ENCODE data around the gene GNB1. TPM values are rescaled to one million over a fixed set of nuclear protein-coding genes. Genes with fewer than 3 reads are reported as not detected.

Gene GNB1
- polyA plus RNA-seq, 1 of the 3 experiments (the other 2 are of a cell fraction) = 355 TPM

DNA sequence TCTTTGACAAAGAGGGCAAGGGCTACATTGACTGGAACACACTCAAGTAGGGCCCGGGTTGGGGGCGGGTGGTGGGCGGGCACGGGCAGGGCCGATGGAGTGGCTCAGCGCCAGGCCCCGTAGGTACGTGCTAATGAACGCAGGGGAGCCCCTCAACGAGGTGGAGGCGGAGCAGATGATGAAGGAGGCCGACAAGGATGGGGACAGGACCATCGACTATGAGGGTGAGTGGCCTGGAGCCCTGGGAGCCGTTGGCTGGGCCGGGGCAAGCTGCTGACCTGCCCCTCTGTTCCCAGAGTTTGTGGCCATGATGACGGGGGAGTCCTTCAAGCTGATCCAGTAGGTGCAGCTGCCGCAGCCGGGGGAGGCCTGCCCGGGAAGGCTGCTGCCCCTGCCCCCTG is 26.0 kb upstream of the GNB1 start:
- TF ChIP-seq, protein P1, sequence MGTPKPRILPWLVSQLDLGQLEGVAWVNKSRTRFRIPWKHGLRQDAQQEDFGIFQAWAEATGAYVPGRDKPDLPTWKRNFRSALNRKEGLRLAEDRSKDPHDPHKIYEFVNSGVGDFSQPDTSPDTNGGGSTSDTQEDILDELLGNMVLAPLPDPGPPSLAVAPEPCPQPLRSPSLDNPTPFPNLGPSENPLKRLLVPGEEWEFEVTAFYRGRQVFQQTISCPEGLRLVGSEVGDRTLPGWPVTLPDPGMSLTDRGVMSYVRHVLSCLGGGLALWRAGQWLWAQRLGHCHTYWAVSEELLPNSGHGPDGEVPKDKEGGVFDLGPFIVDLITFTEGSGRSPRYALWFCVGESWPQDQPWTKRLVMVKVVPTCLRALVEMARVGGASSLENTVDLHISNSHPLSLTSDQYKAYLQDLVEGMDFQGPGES (IDR thresholded peaks at IDR 0.05; ENCODE audit: low read depth, low read length) = no peak
- TF ChIP-seq JUND (IDR thresholded peaks at IDR 0.05) (no peak), YY1 (IDR thresholded peaks at IDR 0.05; ENCODE audit: low read depth) (no peak), RFX5 (IDR thresholded peaks at IDR 0.05; ENCODE audit: low read length) (no peak), RCOR1 (IDR thresholded peaks at IDR 0.05; ENCODE audit: low read length) (no peak), ELF1 (IDR thresholded peaks at IDR 0.05) (no peak)
- Histone ChIP-seq H3K4me2 (no peak overlapping the region), H3K36me3 (replicated peaks in 1 of 2; ENCODE audit: control insufficient read depth in 1 of 2, insufficient read depth in 2 of 2, low read length in 1 of 2) (no peaks in the 10 kb centered on the region), H3K27ac (ENCODE audit: low read depth in 2 of 2, low read length in 1 of 2) (no peak overlapping the region), H4K20me1 (ENCODE audit: insufficient read depth) (no peaks in the 10 kb centered on the region), H3K9ac (no peak overlapping the region), H3K27me3 (ENCODE audit: insufficient read depth) (no peaks in the 10 kb centered on the region), H3K9me3 (no peaks in the 10 kb centered on the region), H3K9me2 (no peaks in the 10 kb centered on the region), H3F3A (replicated peaks; ENCODE audit: insufficient read depth) (no peaks in the 10 kb centered on the region), H3K4me1 (ENCODE audit: control insufficient read depth in 1 of 2, insufficient read depth in 2 of 2, low read depth in 1 of 2, low read length in 1 of 2) (peaks cover 0 to 19% of the 10 kb centered on the region in 2 experiments; a peak in 1 of 4 replicates), H3K4me3 (ENCODE audit: low read depth in 2 of 2, low read length in 1 of 2) (no peak overlapping the region), H3K79me2 (ENCODE audit: insufficient read depth) (no peaks in the 10 kb centered on the region), H2AFZ (ENCODE audit: low read depth) (no peak overlapping the region)
- DNase-seq = no peak
- 88% methylated on average over 15 of the region's 19 CpGs for WGBS (ENCODE audit: low lambda C conversion rate)
- CTCF ChIA-PET = interaction anchor here (1.3 to 3.6 kb wide), 2 partner anchors 8 to 128 kb away, joined by 10 to 13 read pairs; no protein-coding TSS in a partner anchor
- POLR2A ChIA-PET = no interaction called here

DNA sequence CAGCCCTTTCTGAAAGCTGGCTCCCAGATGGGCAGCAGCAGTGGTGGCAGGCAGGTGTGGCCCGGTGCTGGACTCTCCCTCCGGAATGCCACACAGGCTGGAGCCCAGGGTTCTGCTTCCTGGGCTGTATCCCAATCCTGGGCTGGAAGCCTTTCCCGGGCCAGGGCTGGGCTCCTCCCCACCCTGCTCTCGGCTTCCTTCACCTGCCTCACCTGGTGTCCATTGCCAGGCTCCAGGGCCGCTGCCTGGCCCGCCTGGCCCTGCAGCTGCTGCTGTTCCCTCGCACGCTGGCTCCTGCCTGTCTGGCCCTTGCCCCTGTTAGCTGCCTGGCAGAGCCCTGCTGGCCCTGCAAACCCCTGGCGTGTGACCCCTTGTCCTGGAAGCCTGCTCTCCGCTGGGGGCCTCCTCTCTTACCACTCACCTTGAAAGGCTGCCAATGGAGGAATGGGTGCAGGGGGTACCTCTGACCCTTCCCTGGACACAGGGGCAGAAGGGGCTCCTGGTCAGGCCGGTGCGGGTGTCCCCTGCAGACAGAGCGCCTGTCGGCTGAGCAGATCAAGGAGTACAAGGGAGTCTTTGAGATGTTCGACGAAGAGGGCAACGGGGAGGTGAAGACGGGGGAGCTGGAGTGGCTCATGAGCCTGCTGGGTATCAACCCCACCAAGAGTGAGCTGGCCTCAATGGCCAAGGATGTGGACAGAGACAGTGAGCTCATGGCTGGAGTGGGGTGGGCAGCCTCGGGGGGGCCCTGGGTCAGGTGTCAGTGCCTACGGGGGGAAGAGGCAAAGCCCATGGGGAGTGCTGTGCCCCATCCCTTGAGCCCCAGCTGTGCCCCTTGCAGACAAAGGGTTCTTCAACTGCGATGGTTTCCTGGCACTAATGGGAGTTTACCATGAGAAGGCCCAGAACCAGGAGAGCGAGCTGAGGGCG is 25.3 kb upstream of the GNB1 start:
- no peaks in the 10 kb centered on the region for H3K27me3 ChIP-seq (ENCODE audit: insufficient read depth)
- H3K9ac ChIP-seq = no peak overlapping the region
- no peak overlapping the region for H2AFZ ChIP-seq (ENCODE audit: low read depth)
- H3K4me3 ChIP-seq (ENCODE audit: low read depth in 2 of 2, low read length in 1 of 2) = no peak overlapping the region
- H3F3A ChIP-seq (replicated peaks; ENCODE audit: insufficient read depth) = no peaks in the 10 kb centered on the region
- 90% methylated on average over 18 of the region's 23 CpGs for WGBS (ENCODE audit: low lambda C conversion rate)
- H4K20me1 ChIP-seq (ENCODE audit: insufficient read depth) = no peaks in the 10 kb centered on the region
- no peaks in the 10 kb centered on the region for H3K9me2 ChIP-seq
- no peak overlapping the region for H3K4me2 ChIP-seq
- no peak for DNase-seq
- no peaks in the 10 kb centered on the region for H3K79me2 ChIP-seq (ENCODE audit: insufficient read depth)
- H3K27ac ChIP-seq (ENCODE audit: low read depth in 2 of 2, low read length in 1 of 2) = no peak overlapping the region
- peaks cover 0 to 19% of the 10 kb centered on the region in 2 experiments; a peak in 1 of 4 replicates for H3K4me1 ChIP-seq (ENCODE audit: control insufficient read depth in 1 of 2, insufficient read depth in 2 of 2, low read depth in 1 of 2, low read length in 1 of 2)
- H3K9me3 ChIP-seq = no peaks in the 10 kb centered on the region
- TF ChIP-seq FOSL2 (IDR thresholded peaks at IDR 0.05; ENCODE audit: borderline replicate concordance, low read depth) (no peak), RCOR1 (IDR thresholded peaks at IDR 0.05; ENCODE audit: low read length) (no peak), EP300 (IDR thresholded peaks at IDR 0.05; ENCODE audit: borderline replicate concordance in 1 of 2, low read depth in 1 of 2, low read length in 1 of 2) (no peak), GABPA (IDR thresholded peaks at IDR 0.05; ENCODE audit: low read depth) (no peak), ELF1 (IDR thresholded peaks at IDR 0.05) (no peak), GATA2 (CRISPR knock-in tag; IDR thresholded peaks at IDR 0.05) (no peak), CHD2 (IDR thresholded peaks at IDR 0.05; ENCODE audit: low read length, partially characterized antibody) (no peak), POLR2AphosphoS5 (IDR thresholded peaks at IDR 0.05; ENCODE audit: low read depth, low read length) (no peak), MEF2A (IDR thresholded peaks at IDR 0.05; ENCODE audit: borderline replicate concordance, low read depth) (no peak), JUND (IDR thresholded peaks at IDR 0.05) (no peak), RXRA (IDR thresholded peaks at IDR 0.05; ENCODE audit: borderline replicate concordance, low read depth) (no peak)
- TF ChIP-seq, protein P2, sequence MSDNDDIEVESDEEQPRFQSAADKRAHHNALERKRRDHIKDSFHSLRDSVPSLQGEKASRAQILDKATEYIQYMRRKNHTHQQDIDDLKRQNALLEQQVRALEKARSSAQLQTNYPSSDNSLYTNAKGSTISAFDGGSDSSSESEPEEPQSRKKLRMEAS (IDR thresholded peaks at IDR 0.05; ENCODE audit: low read depth) = no peak
- TF ChIP-seq, protein P3, sequence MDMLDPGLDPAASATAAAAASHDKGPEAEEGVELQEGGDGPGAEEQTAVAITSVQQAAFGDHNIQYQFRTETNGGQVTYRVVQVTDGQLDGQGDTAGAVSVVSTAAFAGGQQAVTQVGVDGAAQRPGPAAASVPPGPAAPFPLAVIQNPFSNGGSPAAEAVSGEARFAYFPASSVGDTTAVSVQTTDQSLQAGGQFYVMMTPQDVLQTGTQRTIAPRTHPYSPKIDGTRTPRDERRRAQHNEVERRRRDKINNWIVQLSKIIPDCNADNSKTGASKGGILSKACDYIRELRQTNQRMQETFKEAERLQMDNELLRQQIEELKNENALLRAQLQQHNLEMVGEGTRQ (IDR thresholded peaks at IDR 0.05; ENCODE audit: borderline replicate concordance, low read depth, low read length) = no peak
- TF ChIP-seq, protein P1 (IDR thresholded peaks at IDR 0.05; ENCODE audit: low read depth, low read length) = no peak
- POLR2A ChIA-PET = no interaction called here
- CTCF ChIA-PET = interaction anchor here (1.4 to 3.6 kb wide), 2 partner anchors 44 to 129 kb away, joined by 4 to 13 read pairs; no protein-coding TSS in a partner anchor
- H3K36me3 ChIP-seq (replicated peaks in 1 of 2; ENCODE audit: control insufficient read depth in 1 of 2, insufficient read depth in 2 of 2, low read length in 1 of 2) = no peaks in the 10 kb centered on the region
